Omental fat pad (tissue), 4 donors: ENCODE measurements around the gene TAOK1. TPM values are rescaled to one million over a fixed set of nuclear protein-coding genes. Genes with fewer than 3 reads are reported as not detected.

ENCODE experiments used
- ATAC-seq: fragments of 150-250 bp; one replicate; pipeline ENCODE4 v1.9.1; 2016; ENCODE audit warnings: mild to moderate bottlenecking, moderate library complexity; ENCODE audit not compliant: low FRiP score
- DNase-seq: peaks from one replicate; pipeline ENCODE4 v3.0.0-alpha.2; 2019; ENCODE audit warnings: low spot score
- CTCF ChIP-seq, 3 donors: fragments of 450-650 bp; IDR thresholded peaks; one replicate each; pipeline ENCODE4 v1.5.1; 2016 to 2017; ENCODE audit warnings: antibody characterized with exemption in 3 of 3, mild to moderate bottlenecking in 3 of 3, moderate library complexity in 2 of 3
- total RNA-seq, 4 donors: library from RNA; depleted of rRNA; stranded (reverse); fragments of >200 nt; gene quantifications; one replicate each; pipeline ENCODE4 v1.1.0, GENCODE V29; 2016

Gene TAOK1
- total RNA-seq, 4 donors from 2014 or later: 60.3 to 84.2 (median 64.3) TPM

GRCh38 chr17:29573871-29574731 lies 183.9 kb downstream of the TAOK1 start:
- no peak for TF ChIP-seq CTCF (IDR thresholded peaks at IDR 0.05)
- ATAC-seq: no peak
- DNase-seq: no peak

- TF ChIP-seq CTCF (IDR thresholded peaks at IDR 0.05): no peak
Measured at GRCh38 chr17:29574732-29575510, 184.8 kb downstream of the TAOK1 start.

DNA sequence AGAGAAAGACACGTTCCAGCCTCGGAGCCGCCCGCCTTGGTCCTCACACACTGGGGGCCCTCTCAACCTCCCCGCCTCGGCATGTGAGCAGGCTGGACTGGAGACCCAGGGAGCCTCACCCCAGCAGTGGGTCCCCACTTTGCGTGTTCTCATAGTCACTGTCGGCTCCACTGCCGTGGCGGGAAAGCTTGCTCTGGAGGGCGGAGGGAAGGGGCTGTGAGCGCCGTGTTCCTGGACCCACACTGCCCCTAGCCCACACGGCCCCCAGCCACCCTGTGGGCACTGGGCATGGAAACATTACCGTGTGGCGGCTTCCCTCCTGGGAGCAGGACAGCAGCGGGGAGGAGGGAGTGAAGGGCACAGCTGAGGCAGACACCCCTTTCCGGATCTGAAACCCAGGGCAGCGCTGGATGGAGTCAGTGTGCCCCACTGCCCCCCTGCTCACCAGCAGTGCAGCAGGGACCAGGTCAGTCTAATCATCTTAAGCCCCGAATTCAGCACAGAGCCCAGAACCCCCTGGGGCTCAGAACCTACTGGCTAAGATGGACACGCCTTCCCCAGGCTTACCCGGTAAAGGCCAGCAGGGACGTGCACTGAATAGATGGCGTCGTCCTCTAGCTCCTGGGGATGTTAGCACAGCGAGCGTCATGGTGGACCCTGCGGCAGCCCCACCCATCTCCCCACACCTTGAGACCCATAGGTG lies 185.5 kb downstream of the TAOK1 start:
- no peak for ATAC-seq
- no peak for DNase-seq
- TF ChIP-seq CTCF (IDR thresholded peaks at IDR 0.05): no peak

More at GRCh38 chr17:29574732-29575510, 184.8 kb downstream of the TAOK1 start:
- DNase-seq (no peak), ATAC-seq (no peak)

DNA sequence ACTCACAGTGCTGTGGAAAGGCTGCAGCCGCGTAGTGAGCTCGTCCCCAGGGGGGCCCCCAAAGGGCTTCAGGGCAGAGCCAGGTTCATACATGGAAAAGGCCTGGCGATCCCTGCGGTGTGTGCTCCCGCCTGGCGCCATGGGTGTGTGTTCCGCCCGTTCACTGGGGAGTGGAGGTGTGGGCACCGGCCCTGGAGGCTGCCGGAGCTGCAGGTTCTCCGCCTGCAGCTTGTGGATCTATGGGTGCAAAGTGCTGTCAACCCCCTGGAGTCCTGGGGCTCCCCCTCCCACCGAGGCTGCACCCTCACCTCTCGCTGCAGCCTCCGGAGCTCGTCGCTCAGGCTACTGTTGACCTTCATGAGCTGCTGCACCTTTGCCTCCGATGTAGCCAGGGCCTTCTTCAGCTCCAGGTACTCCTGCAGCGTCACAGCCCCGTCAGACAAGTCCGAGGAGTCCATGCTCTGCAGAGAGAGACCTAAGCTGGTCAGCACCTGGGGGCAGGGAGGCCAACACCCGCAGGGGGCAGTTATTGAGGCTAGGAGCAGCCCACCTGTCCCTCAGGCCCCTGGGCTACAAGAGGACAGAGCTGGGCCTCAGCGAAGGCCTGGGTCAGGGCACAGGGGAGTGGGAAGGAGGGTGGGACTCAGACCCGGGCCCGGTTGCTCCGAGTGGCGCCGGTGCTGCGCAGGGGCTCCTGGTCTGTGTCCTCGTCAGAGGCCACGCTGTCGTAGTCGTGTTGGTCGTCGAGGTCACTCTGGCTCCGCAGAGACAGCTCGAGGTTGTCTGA lies 186.2 kb downstream of the TAOK1 start:
- TF ChIP-seq CTCF (IDR thresholded peaks at IDR 0.05): no peak
- ATAC-seq (no peak), DNase-seq (no peak)

DNA sequence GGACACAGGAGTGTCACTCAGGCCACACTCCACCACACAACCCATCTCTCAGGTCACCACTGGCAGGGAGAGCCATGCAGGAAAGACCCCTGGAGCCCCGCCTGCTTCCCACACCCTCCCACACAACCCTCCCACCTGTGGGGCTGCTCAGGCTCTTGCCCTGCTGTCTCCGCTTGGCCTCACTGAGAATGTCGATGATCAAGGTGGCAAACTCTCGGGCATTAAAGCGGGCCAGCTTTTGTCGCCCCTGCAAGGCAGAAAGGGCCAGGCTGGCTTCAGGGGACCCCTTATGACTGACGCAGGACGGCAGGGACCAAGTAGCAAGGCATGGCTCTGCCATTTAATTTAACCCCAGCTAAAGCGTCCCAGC lies 186.8 kb downstream of the TAOK1 start:
- ATAC-seq (no peak), DNase-seq (no peak)
- TF ChIP-seq CTCF (IDR thresholded peaks at IDR 0.05): no peak
